Activated CD8-positive, alpha-beta T cell treated with anti-CD3 and anti-CD28 coated beads, Interleukin-2, amount 10 ng/mL, durations not matched to agents 7 days and 5 days (primary cell): ENCODE data around the gene KCNQ2. TPM values are rescaled to one million over a fixed set of nuclear protein-coding genes. Genes with fewer than 3 reads are reported as not detected.

ENCODE experiments used
- ATAC-seq: fragments of 150-1000 bp; cut with Tn5 transposase; one replicate; pipeline ENCODE4 v1.10.0; 2021; ENCODE audit warnings: moderate library complexity
- CTCF ChIA-PET: fragments of 350-600 bp; sonication (Branson Sonifier 250); formaldehyde crosslinking; loops from one replicate; lab custom pipeline; 2021; ENCODE audit warnings: antibody characterized with exemption; lab: Charles Lee
- POLR2A ChIA-PET: fragments of 350-600 bp; sonication (Branson Sonifier 250); formaldehyde crosslinking; loops from one replicate; lab custom pipeline; 2021; ENCODE audit warnings: antibody characterized with exemption; lab: Charles Lee
- DNase-seq: peaks from one replicate; pipeline ENCODE4 v3.0.0-alpha.2; 2020
- H3K27ac Mint-ChIP-seq: one replicate; pipeline ENCODE4 v1.8.0; 2021; ENCODE audit warnings: mild to moderate bottlenecking, mixed read lengths
- H3K27me3 Mint-ChIP-seq: one replicate; pipeline ENCODE4 v1.8.0; 2021; ENCODE audit warnings: low read depth, mixed read lengths
- H3K36me3 Mint-ChIP-seq: one replicate; pipeline ENCODE4 v1.8.0; 2021; ENCODE audit warnings: low read depth, mixed read lengths
- H3K4me1 Mint-ChIP-seq: one replicate; pipeline ENCODE4 v1.8.0; 2021; ENCODE audit warnings: low read depth, mixed read lengths
- H3K4me3 Mint-ChIP-seq: one replicate; pipeline ENCODE4 v1.8.0; 2021; ENCODE audit warnings: mild to moderate bottlenecking, mixed read lengths
- H3K9me3 Mint-ChIP-seq: one replicate; pipeline ENCODE4 v1.8.0; 2022; ENCODE audit warnings: mixed read lengths; ENCODE audit not compliant: insufficient read depth
- total RNA-seq, 2 experiments: library from RNA; stranded (reverse); gene quantifications; one replicate each; pipeline ENCODE4 v1.2.3, GENCODE V29; 2021

KCNQ2 gene
- total RNA-seq, 2 experiments from 2014 or later = not detected

DNA sequence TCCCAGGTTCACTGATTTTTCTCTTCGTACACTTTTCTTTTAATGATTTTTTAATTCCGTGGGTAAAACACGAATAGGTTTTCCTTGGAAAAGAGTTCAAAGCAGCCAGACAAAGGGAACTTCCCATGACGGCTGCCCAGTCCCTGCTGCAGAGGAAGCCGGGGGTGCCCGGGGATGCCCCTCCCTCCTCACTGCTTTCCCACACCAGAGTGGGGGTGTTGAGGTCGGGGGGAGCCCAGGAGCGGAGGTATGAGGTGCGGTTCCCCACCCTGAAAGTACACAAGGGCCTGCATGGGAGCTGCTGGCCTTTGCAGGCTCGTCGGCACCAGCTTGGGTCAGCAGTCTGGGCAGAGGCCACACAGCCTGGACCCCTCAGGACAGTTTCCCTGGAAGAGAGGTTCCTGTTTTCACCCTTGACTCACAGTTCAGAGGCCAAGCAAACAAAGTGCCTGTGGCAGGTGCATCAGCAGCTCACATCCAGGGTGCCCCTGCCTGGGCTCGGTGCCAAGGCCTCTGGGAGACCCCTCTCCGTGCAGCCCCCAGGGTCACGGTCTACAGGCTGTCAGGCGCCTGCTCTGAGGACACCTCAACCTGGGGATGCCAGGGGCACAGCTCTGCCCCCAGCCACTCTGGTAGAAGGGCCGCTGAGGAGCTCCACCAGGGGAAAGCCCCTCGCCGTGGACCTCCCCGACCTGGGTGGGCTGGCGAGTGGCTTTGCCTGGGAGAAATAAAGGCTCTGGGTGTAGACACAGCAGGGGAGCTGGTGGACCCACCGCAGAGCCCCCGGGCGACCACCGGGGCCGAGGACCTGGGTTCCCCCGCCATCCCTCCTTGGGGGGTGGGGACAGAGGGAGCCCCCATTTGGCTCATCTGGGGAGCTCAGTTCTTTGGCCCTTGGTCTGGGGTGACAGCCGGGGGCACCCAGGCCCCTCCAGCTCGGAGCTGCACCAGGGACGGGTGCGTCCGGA is 95.9 kb downstream of the KCNQ2 start:
- no peaks in the 10 kb centered on the region for H3K36me3 Mint-ChIP-seq
- ChIA-PET POLR2A (interaction anchor here (0.6 kb wide), 1 partner anchor 27 kb away, joined by 3 read pairs; no protein-coding TSS in a partner anchor), CTCF (interaction anchor here (2.3 kb wide), 1 partner anchor 67 kb away, joined by 7 read pairs; no protein-coding TSS in a partner anchor)
- peaks cover 4% of the 10 kb centered on the region for H3K27me3 Mint-ChIP-seq
- no peaks in the 10 kb centered on the region for H3K9me3 Mint-ChIP-seq
- no peak overlapping the region for H3K4me3 Mint-ChIP-seq
- H3K4me1 Mint-ChIP-seq = no peaks in the 10 kb centered on the region
- no peak for ATAC-seq
- DNase-seq = no peak
- no peak overlapping the region for H3K27ac Mint-ChIP-seq

DNA sequence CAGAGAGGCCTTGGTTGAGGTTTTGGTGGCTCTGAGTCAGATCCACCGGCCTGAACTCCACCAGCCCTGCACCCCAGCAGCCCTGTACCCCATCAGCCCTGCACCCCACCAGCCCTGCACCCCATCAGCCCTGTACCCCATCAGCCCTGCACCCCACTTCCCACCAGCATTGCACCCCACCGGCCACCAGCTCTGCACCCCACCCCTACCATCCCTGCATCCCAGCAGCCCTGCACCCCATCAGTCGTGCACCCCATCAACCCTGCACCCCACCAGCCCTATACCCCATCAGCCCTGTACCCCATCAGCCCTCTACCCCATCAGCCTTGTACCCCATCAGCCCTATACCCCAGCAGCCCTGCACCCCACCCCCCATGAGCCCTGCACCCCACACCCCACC is 97.0 kb downstream of the KCNQ2 start:
- ChIA-PET CTCF (no interaction called here), POLR2A (no interaction called here)
- H3K36me3 Mint-ChIP-seq = no peaks in the 10 kb centered on the region
- ATAC-seq = no peak
- no peak overlapping the region for H3K27ac Mint-ChIP-seq
- no peaks in the 10 kb centered on the region for H3K9me3 Mint-ChIP-seq
- H3K4me3 Mint-ChIP-seq = no peak overlapping the region
- peaks cover 4% of the 10 kb centered on the region for H3K27me3 Mint-ChIP-seq
- DNase-seq = no peak
- H3K4me1 Mint-ChIP-seq = no peaks in the 10 kb centered on the region

- ChIA-PET CTCF (no interaction called here), POLR2A (no interaction called here)
- ATAC-seq (no peak), DNase-seq (no peak)
- Mint-ChIP-seq H3K36me3 (no peaks in the 10 kb centered on the region), H3K9me3 (no peaks in the 10 kb centered on the region), H3K4me3 (no peak overlapping the region), H3K27ac (no peak overlapping the region), H3K27me3 (peaks cover 4% of the 10 kb centered on the region), H3K4me1 (no peaks in the 10 kb centered on the region)
Measured at GRCh38 chr20:63374504-63374903, 98.0 kb downstream of the KCNQ2 start.

GRCh38 chr20:63373996-63374395 is 98.5 kb downstream of the KCNQ2 start:
- H3K4me3 Mint-ChIP-seq = no peak overlapping the region
- H3K27ac Mint-ChIP-seq = no peak overlapping the region
- DNase-seq (no peak), ATAC-seq (no peak)
- H3K4me1 Mint-ChIP-seq = no peaks in the 10 kb centered on the region
- peaks cover 4% of the 10 kb centered on the region for H3K27me3 Mint-ChIP-seq
- no peaks in the 10 kb centered on the region for H3K36me3 Mint-ChIP-seq
- no peaks in the 10 kb centered on the region for H3K9me3 Mint-ChIP-seq
- CTCF ChIA-PET = no interaction called here
- POLR2A ChIA-PET = no interaction called here

DNA sequence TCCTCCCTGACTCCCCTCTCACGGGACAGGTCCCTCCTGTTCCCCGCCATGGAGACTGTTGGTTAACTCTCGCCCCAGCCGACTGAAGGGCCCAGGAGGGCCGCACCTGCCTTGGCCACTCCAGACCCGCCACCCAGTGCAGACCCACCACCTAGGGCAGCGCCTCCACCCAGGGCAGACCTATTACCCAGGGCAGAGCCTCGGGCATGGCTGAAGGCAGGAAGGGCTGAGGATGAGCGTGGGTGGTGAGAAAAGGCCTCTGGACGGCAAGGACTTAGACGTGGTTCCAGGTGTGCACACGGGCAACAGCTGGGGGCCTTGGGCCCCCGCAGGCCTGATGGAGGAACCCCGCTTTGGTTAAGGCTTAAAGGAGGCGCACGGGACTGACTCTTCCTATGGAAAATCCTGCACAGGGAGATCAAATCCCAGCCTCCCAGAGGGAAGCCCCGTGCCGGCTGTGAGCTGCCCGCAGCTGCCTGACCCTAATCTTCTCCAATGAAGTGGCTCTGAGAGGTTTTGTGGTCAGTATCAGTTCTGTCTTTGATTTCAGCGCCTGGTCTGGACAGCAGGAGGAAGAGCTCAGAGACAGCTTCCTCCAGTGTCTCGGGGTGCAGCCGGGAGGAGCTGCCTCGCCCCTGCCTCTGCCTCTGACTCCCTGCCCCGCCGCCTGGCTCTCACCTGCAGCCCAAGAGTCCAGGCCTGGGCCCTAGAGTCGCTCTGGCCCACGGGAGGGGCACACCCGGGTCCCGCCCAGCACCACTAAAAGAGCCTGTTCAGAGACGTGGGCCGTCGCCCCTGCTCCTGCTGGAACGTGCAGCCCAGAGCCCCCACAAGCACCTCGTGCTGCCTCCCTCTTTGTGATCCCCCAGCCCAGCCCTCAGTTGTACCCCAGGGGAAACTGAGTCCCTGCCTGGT is 99.2 kb downstream of the KCNQ2 start:
- DNase-seq (no peak), ATAC-seq (no peak)
- Mint-ChIP-seq H3K36me3 (no peaks in the 10 kb centered on the region), H3K27ac (no peak overlapping the region), H3K4me1 (no peaks in the 10 kb centered on the region), H3K27me3 (peaks cover 4% of the 10 kb centered on the region), H3K4me3 (no peak overlapping the region), H3K9me3 (no peaks in the 10 kb centered on the region)
- ChIA-PET POLR2A (interaction anchor here (0.6 kb wide), 1 partner anchor 480 kb away, joined by 3 read pairs; no protein-coding TSS in a partner anchor), CTCF (no interaction called here)

- Mint-ChIP-seq H3K9me3 (no peaks in the 10 kb centered on the region), H3K27me3 (no peaks in the 10 kb centered on the region), H3K4me3 (no peak overlapping the region), H3K4me1 (no peaks in the 10 kb centered on the region), H3K27ac (no peak overlapping the region), H3K36me3 (no peaks in the 10 kb centered on the region)
- ATAC-seq (no peak), DNase-seq (no peak)
- ChIA-PET POLR2A (no interaction called here), CTCF (interaction anchor here (0.8 kb wide), 1 partner anchor 11 kb away, joined by 5 read pairs; no protein-coding TSS in a partner anchor)
Measured at GRCh38 chr20:63371291-63371865, 101.1 kb downstream of the KCNQ2 start.

DNA sequence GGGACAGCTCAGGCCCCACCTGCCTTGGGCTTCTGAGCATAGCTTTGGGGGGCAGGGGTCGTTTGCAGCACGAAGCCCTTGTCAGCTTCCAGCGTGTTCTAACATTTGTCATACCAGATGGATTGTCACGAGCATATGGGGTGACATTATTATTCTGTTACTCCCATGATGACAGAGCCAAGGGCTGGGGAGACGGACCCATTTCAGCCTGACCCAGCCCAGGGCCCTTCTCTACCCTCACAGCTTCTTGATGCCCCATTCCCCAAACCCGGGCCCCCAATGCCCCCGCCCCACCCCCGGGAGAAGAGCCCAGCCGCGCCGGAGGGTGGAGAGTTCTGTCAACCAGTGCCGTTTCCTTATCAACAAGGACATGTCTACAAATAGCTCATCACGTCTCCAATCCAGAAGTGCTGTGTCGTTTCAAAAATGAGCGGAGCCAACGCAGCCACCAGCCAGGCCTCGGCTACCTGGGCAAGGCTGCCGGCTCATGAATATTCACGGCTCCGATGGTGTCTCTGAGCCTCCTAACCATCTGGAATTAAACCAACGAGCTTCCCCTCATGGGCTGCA is 101.8 kb downstream of the KCNQ2 start:
- ATAC-seq = no peak
- Mint-ChIP-seq H3K4me3 (no peak overlapping the region), H3K27me3 (no peaks in the 10 kb centered on the region), H3K9me3 (no peaks in the 10 kb centered on the region), H3K4me1 (no peaks in the 10 kb centered on the region), H3K27ac (no peak overlapping the region), H3K36me3 (no peaks in the 10 kb centered on the region)
- DNase-seq = no peak
- ChIA-PET CTCF (interaction anchor here (0.8 kb wide), 1 partner anchor 12 kb away, joined by 5 read pairs; no protein-coding TSS in a partner anchor), POLR2A (no interaction called here)

DNA sequence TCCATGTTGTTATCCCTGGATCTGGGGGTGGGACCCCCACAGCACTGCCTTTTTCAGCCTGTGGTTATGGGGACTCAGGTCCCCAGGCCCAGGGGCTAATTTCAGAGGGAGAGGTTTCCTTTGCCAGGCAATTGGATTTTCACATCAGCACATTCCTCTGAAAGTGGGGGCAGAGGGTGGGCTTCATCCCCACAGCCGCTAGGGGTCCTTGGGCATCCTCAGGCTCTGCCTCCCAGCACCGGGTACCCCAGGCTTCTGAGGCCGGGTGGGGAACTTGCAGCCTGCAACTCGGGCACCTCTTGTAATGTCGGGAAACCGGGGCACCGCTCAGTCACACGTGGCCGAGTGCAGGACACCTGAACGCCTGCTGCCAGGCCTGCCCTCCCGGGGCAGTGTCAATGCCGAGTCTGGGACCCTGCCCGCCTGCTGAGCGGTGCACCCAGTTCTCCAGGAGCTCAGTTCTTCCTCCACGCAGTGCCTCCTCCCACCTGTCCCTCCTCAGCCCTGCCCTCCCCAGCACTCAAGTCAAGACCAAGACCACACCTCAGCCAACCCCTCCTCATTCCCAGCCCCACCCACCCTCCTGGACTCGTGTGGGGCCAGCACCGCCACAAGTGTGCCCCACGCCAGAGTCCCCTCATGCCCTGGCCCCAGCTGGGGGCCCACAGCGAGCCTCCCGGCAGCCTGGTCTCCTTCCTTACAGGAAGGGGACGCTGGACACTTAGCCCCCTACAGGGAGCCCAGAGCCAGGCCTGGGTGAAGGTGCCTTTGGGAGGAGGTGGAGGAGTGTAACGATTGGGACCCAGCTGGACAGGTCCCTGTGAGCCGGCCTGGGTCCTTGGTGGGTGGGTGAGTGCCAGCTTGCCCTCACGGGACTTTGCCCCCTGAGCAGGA is 102.5 kb downstream of the KCNQ2 start:
- DNase-seq = no peak
- ATAC-seq = no peak
- Mint-ChIP-seq H3K4me3 (no peak overlapping the region), H3K27ac (no peak overlapping the region), H3K36me3 (no peaks in the 10 kb centered on the region), H3K9me3 (no peaks in the 10 kb centered on the region), H3K27me3 (no peaks in the 10 kb centered on the region), H3K4me1 (no peaks in the 10 kb centered on the region)
- POLR2A ChIA-PET = no interaction called here
- CTCF ChIA-PET = no interaction called here

GRCh38 chr20:63369024-63369530 is 103.4 kb downstream of the KCNQ2 start:
- ChIA-PET CTCF (no interaction called here), POLR2A (no interaction called here)
- no peaks in the 10 kb centered on the region for H3K4me1 Mint-ChIP-seq
- no peaks in the 10 kb centered on the region for H3K9me3 Mint-ChIP-seq
- ATAC-seq (no peak), DNase-seq (no peak)
- H3K36me3 Mint-ChIP-seq = no peaks in the 10 kb centered on the region
- no peaks in the 10 kb centered on the region for H3K27me3 Mint-ChIP-seq
- no peak overlapping the region for H3K27ac Mint-ChIP-seq
- H3K4me3 Mint-ChIP-seq = no peak overlapping the region

DNA sequence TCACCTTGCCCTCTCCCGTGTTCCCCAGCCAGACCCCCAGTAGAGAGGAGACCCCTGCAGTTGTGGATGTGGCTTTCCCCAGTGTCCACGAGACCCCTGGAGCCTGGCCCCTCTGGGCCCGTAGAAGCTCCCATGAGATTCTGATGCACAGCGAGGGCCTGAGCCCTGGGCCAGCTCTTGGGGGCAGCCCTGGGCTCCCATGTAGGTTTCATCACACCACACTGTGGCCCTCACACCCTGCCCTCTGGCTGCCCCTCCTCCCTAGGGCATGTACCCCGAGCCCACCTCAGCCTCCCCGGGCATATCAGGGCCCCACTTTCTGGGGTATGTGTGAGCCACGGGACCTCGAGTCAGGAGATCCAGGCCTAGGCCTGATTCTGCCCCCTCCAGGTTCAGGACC is 104.3 kb downstream of the KCNQ2 start:
- H3K27me3 Mint-ChIP-seq = no peaks in the 10 kb centered on the region
- no peaks in the 10 kb centered on the region for H3K4me1 Mint-ChIP-seq
- H3K9me3 Mint-ChIP-seq = no peaks in the 10 kb centered on the region
- POLR2A ChIA-PET = no interaction called here
- no peaks in the 10 kb centered on the region for H3K36me3 Mint-ChIP-seq
- CTCF ChIA-PET = no interaction called here
- no peak overlapping the region for H3K4me3 Mint-ChIP-seq
- H3K27ac Mint-ChIP-seq = no peak overlapping the region
- DNase-seq (no peak), ATAC-seq (no peak)
